Measurements from ENCODE around the gene WNT1.

WNT1 gene

DNA sequence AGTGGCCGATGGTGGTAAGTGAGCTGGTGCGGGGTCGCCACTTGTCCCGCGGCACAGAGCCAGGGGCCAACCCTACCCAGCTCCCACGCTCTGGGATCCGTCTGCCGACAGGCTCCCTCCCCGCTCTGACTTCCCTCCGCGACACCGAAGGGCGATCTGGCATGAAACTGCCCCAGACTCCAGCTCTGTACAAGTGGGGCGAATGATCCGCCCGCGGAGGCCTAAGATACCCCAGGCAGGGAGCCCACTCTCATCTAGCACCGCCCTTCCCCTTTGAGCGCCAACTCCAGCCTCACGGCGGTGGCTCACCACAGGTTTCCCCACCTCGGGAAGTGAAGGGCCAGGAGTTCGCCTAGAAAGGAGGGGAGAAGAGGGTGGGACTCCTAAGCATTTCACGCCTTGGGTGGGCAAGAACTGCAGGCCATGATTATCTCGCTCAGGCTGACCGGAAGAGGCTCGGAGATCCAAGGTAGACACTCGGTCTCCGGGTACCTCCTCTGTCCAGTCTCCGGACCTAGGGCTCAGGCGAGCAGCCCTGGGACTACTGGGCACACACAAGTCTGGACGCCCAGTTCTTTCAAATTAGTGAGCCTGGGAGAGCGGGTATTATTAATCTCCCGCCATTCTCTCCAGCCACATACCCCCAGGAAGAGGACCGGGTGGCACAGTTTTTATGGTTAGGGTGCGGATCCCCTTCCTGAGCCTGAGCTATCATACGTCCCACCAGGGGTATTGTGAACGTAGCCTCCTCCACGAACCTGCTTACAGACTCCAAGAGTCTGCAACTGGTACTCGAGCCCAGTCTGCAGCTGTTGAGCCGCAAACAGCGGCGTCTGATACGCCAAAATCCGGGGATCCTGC lies 849 bp downstream of the WNT1 start:
- Histone ChIP-seq H3K27me3 (ENCODE audit: insufficient read depth, poor library complexity, severe bottlenecking) (peaks cover 59% of the 10 kb centered on the region), H3K27ac (replicated peaks) (no peak overlapping the region), H3K4me3 (replicated peaks; ENCODE audit: insufficient read depth, low read length) (peak overlapping the region; percentile 33)
- no peak for DNase-seq (ENCODE audit: low read depth in 1 of 2, low spot score in 1 of 2)
- TF ChIP-seq CTCF (IDR thresholded peaks at IDR 0.05; ENCODE audit: insufficient read depth, low read length) (no peak), SPI1 (IDR thresholded peaks at IDR 0.05; ENCODE audit: borderline replicate concordance, low read depth) (no peak), POLR2AphosphoS5 (IDR thresholded peaks at IDR 0.05; ENCODE audit: low read depth) (no peak), GABPA (IDR thresholded peaks at IDR 0.05; ENCODE audit: low read depth) (no peak), REST (IDR thresholded peaks at IDR 0.05; ENCODE audit: insufficient replicate concordance, low read depth) (no peak)

GRCh38 chr12:48979602-48980388 lies 1.7 kb downstream of the WNT1 start:
- H3K4me3 ChIP-seq (replicated peaks; ENCODE audit: insufficient read depth, low read length) = peak overlapping the region; percentile 33
- no peak for DNase-seq (ENCODE audit: low read depth in 1 of 2, low spot score in 1 of 2)
- peak; percentile 75 for TF ChIP-seq SPI1 (IDR thresholded peaks at IDR 0.05; ENCODE audit: borderline replicate concordance, low read depth)
- TF ChIP-seq CTCF (IDR thresholded peaks at IDR 0.05; ENCODE audit: insufficient read depth, low read length) = no peak
- H3K27ac ChIP-seq (replicated peaks) = no peak overlapping the region
- H3K27me3 ChIP-seq (ENCODE audit: insufficient read depth, poor library complexity, severe bottlenecking) = peaks cover 62% of the 10 kb centered on the region

DNA sequence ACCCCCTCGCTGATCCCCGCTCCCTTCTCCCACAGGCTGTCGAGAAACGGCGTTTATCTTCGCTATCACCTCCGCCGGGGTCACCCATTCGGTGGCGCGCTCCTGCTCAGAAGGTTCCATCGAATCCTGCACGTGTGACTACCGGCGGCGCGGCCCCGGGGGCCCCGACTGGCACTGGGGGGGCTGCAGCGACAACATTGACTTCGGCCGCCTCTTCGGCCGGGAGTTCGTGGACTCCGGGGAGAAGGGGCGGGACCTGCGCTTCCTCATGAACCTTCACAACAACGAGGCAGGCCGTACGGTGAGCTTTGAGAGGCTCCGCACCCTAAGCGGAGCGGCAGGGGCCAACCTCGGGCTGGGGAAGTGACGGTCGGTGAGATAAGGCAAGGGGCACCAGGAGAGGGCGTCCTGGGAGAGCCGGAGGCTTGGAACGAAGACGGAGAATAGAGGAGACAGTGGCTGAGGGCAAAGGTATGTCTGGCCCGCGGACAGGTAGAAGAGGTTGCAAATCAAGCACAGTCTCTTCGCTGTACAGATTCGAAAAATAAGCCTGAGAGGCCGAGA lies 2.3 kb downstream of the WNT1 start:
- peak overlapping the region; percentile 33 for H3K4me3 ChIP-seq (replicated peaks; ENCODE audit: insufficient read depth, low read length)
- H3K27me3 ChIP-seq (ENCODE audit: insufficient read depth, poor library complexity, severe bottlenecking) = peaks cover 65% of the 10 kb centered on the region
- DNase-seq (ENCODE audit: low read depth in 1 of 2, low spot score in 1 of 2) = peak in 1 of 2 experiments; percentile 59
- TF ChIP-seq SPI1 (IDR thresholded peaks at IDR 0.05; ENCODE audit: borderline replicate concordance, low read depth) (peak; percentile 61; the same call in 1 of the 2 replicates), GABPA (IDR thresholded peaks at IDR 0.05; ENCODE audit: low read depth) (no peak)
- no peak overlapping the region for H3K27ac ChIP-seq (replicated peaks)

DNA sequence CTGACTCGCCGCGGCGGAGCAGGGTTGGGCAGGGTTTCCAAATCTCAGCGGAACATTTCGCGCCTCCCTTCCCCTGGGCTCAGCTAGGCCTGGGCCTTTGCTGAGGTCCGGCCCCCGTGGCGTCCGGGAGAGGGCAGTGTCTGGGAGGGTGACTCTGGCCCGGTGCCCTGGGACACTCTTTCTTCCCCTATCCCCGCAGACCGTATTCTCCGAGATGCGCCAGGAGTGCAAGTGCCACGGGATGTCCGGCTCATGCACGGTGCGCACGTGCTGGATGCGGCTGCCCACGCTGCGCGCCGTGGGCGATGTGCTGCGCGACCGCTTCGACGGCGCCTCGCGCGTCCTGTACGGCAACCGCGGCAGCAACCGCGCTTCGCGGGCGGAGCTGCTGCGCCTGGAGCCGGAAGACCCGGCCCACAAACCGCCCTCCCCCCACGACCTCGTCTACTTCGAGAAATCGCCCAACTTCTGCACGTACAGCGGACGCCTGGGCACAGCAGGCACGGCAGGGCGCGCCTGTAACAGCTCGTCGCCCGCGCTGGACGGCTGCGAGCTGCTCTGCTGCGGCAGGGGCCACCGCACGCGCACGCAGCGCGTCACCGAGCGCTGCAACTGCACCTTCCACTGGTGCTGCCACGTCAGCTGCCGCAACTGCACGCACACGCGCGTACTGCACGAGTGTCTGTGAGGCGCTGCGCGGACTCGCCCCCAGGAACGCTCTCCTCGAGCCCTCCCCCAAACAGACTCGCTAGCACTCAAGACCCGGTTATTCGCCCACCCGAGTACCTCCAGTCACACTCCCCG lies 3.0 kb downstream of the WNT1 start:
- Histone ChIP-seq H3K27me3 (ENCODE audit: insufficient read depth, poor library complexity, severe bottlenecking) (peaks cover 70% of the 10 kb centered on the region), H3K4me3 (replicated peaks; ENCODE audit: insufficient read depth, low read length) (peak overlapping the region; percentile 2; the same call in 1 of the 2 replicates), H3K27ac (replicated peaks) (no peak overlapping the region)
- TF ChIP-seq CTCF (IDR thresholded peaks at IDR 0.05; ENCODE audit: insufficient read depth, low read length) (no peak), GABPA (IDR thresholded peaks at IDR 0.05; ENCODE audit: low read depth) (no peak), REST (IDR thresholded peaks at IDR 0.05; ENCODE audit: insufficient replicate concordance, low read depth) (no peak), SPI1 (IDR thresholded peaks at IDR 0.05; ENCODE audit: borderline replicate concordance, low read depth) (no peak), POLR2AphosphoS5 (IDR thresholded peaks at IDR 0.05; ENCODE audit: low read depth) (no peak)
- DNase-seq (ENCODE audit: low read depth in 1 of 2, low spot score in 1 of 2) = peak in 1 of 2 experiments; percentile 47
